NCI-H524 (cell line): ENCODE results near the gene CCDC85B.

ENCODE experiments used
- DNase-seq, 2 experiments: peaks; one replicate each; lab custom pipeline; 2025; lab: John Stamatoyannopoulos, UW

The CCDC85B gene

DNA sequence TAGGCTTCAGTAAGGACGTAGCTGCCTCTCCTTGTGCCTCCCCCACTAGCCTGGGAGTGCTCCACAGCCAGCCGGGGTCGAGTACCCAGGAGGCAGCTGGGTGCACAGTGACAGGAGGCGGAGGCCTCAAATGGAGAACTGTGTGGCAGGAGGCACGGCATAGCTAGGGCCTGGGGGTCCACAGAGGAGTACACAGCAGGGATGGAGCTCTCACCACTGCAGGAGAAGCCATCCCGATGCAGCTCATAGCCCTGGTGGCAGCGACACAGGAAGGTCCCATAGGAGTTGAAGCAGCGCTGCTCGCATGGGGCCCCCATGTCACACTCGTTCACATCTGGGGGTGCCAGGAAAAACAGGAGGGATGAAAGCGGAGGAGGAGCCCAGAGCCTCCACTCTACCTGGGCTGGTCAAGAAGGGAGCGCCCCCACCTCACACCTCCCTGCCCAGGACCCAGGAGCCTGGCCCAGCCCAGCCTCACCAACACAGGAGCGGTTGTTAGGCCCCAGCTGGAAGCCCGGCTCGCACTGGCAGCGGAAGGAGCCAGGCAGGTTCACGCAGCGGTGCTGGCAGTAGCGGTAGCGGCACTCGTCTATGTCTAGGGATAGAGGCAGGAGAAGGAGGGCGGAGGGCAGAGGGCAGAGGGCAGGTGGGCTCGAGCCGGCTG is 20.7 kb upstream of the CCDC85B start:
- no peak for DNase-seq

- DNase-seq = no peak
Observed at GRCh38 chr11:65870307-65870658, 20.2 kb upstream of the CCDC85B start.

DNA sequence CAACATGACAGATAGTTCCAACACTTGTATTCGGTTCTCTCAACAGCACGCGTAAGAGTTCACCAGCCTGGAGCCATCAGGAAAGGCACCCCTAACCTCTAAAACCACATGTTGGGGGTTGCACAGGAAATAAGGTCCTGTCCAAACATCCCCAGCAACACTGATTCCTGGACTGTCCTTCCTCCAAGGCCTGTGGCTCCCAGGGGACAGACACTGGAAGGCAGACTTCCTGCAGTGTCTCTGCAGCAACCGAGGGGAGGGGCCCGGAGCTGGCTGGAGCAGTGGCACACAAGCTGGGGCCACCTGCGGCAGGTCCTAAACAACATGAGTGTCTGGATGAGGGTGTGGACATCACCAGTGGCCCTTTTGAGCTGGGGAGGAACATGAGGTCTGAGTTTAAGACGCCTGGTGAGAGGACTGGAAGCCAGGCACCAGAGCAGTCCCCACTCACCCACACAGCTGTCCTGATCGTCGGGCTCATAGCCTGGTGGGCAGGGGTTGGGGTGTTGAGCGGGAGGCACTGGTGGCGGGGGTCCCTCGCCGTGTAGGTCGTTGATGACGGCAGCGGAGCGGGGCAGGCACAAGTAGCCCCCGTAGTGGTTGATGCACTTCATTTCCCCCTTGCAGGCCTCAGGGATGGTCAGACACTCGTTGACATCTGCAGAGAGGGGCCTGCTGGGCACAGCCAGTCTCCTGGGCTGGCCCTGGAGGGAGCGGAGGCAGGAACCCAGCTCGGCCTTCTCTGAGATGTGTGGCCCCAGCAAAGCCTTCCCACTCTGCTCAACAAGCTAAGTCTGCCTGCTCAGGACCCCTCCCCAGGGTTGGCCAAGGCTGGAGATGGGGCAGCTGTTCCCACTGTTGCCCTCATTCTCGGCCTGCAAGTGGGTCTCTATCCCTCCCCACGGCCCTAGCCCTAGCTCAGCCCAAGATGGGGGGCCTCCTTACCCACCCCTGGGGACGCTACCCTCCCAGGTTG is 19.5 kb upstream of the CCDC85B start:
- DNase-seq = no peak

DNA sequence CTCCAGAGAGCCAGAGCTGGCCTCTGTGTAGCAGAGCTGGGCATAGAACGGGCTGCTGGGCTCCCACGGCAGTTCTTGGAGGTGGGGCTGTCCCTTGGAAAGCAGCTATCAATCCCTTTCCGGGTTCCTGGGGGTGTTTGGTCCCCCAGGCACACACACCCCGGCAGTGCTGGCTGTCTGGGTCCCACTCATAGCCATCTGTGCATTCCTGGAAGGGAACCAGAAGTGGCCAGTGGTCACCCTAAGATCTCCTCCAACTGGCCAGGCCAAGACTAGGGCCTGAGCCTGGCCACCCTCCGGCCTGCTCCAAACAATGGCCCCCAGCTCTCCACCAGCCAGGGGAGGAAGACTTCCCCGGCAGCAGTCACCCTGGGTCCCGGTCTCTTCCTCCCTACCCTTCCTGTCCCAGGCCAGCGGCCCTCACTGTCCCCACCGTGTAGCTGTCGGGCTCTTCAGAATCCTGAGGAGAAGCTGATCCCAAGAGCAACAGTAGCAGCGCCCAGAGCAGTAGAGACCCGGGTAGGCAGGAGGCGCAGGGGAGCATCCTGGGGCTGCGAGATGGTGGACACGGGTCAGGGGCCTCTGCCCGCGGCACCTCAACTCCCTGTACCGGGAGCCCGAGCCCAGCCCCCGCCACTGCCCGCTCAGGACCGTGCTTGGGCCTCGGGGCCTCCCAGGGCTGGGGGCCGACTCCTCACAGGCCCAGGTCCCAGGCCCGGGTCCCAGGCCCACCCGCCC is 18.5 kb upstream of the CCDC85B start:
- DNase-seq = no peak

GRCh38 chr11:65872586-65873317 is 17.7 kb upstream of the CCDC85B start, which contains the start of gene EFEMP2:
Gene EFEMP2 (minus strand): TSS chr11:65872800. CDS start chr11:65872354, 446 bp downstream.
- DNase-seq = no peak

DNA sequence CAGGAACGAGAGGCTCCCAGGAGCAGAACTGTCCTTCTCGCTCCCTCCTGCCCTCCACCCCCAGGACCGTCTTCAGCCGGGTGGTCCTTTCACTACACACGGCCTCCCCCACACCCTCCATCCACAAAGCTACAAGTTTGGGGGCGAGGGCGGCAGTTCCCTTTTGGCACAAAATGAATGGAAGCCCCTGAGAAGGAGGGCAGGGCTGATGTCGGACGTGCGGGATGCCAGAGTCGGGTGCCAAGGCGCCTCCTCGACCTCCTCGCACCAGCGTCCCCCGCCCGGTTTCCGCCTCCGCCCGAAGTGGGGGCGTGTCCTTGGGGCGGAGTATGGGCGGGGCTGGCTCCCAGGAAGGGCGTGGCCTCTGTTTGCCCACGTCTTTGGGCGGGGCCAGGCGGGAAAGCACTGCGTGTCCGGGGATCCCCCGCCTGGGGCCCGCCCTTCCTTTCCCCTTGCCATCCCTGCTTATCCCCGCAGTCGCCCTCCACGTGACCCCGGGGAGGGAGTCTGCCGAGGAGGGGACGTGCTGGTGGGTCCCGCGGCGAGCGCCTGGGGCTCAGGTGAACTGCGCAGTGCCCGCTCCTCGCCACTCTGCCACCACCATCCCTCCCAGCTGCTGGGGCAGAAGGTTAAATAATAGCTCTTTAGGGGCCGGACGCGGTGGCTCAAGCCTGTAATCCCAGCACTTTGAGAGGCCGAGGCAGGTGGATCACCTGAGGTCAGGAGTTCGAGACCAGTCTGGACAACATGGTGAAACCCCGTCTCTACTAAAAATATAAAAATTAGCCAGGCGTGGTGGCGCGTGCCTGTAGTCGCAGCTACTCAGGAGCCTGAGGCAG is 16.9 kb upstream of the CCDC85B start:
- peak; percentile 87 to 93 for DNase-seq

GRCh38 chr11:65879617-65880016 is 10.9 kb upstream of the CCDC85B start, which contains the start of gene CTSW:
Gene CTSW (plus strand): TSS chr11:65879837. CDS start chr11:65879855, 18 bp downstream.
- no peak for DNase-seq

- DNase-seq = no peak
Observed at GRCh38 chr11:65880027-65880426, 10.4 kb upstream of the CCDC85B start.

GRCh38 chr11:65880844-65881421 is 9.5 kb upstream of the CCDC85B start:
- DNase-seq = no peak

DNA sequence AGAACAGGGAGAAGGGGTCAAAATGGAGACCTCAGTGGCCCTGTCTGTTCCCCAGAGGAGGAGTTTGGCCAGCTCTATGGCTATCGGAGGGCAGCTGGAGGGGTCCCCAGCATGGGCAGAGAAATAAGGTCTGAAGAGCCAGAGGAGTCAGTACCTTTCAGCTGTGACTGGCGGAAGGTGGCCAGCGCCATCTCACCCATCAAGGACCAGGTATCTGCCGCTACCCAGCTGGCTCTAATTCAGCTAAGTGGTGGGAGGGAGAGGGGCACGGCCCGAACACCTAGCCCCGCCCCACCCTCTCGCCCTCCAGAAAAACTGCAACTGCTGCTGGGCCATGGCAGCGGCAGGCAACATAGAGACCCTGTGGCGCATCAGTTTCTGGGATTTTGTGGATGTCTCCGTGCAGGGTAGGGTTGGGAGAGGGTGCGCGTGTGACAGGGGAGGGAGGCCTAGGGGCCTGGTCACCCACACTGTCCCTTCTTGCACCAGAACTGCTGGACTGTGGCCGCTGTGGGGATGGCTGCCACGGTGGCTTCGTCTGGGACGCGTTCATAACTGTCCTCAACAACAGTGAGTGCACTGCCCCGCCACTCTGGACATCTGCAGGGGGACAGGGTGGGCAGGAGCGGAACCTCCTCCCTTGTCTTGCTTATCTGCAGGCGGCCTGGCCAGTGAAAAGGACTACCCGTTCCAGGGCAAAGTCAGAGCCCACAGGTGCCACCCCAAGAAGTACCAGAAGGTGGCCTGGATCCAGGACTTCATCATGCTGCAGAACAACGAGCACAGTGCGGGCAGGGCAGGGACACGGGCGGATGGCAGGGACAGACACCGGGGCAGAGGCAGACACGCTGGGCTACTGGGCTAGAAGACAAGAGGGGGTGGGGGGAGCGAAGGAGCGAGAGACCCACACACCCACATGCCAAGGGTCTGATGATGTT is 8.1 kb upstream of the CCDC85B start:
- no peak for DNase-seq

- DNase-seq = no peak
Observed at GRCh38 chr11:65883058-65883761, 7.3 kb upstream of the CCDC85B start.

GRCh38 chr11:65883786-65884715 is 6.4 kb upstream of the CCDC85B start:
- DNase-seq = no peak

- peak; percentile 33 to 69 for DNase-seq
Observed at GRCh38 chr11:65884716-65885092, 5.8 kb upstream of the CCDC85B start.

- no peak for DNase-seq
Observed at GRCh38 chr11:65885231-65885630, 5.2 kb upstream of the CCDC85B start.

- DNase-seq = no peak
Observed at GRCh38 chr11:65885808-65886536, 4.5 kb upstream of the CCDC85B start.

DNA sequence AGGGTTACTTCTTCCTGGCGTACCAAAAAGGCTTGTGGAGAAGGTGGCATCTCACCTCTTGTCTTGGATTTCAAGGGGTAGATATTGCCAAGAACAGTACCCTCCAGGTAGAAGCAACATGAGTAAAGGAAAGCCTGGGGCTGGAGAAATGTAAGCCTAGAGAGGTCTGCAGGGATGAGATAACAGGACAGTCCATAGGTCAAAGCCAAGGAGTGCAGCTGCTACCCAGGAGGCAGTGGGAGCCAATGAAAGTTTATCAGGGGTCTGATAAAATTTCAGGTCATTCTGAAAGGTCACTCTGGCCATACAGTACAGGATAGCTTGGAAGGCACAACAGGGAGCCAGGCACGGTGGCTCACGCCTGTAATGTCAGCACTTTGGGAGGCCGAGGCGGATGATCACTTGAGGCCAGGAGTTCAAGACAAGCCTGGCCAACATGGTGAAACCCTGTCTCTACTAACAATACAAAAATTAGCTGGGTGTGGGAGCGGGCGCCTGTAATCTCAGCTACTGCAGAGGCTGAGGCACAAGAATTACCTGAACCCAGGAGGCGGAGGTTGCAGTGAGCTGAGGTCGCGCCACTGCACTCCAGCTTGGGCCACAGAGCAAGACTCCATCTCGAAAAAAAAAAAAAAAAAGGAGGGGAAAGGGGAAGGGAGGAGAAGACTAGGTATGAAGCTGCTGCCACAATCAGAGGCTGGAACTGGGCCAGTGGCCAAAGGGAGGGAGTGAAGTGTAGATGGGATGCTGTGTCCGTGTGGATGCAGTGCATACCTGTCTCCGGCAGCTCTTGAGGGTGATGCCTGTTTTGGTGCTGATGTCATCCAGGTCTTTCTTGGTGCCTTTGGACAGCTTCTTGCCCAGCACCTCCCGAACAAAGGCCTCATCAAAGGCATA is 3.4 kb upstream of the CCDC85B start:
- no peak for DNase-seq
